GM19463 (cell line): ENCODE data around the gene GNPTG.

Experiments used
- ATAC-seq: cut with Tn5 transposase; IDR thresholded peaks from one replicate; pipeline ENCODE4 v1.9.1; 2021; ENCODE audit warnings: mild to moderate bottlenecking, moderate library complexity; ENCODE audit not compliant: unreplicated experiment

GNPTG gene

GRCh38 chr16:1367486-1368174 is 15.9 kb downstream of the GNPTG start:
- ATAC-seq, result no peak

- ATAC-seq, result no peak
These were observed 19.6 kb downstream of the GNPTG start for GRCh38 chr16:1371054-1371978.

GRCh38 chr16:1372292-1372950 is 20.7 kb downstream of the GNPTG start:
- no peak for ATAC-seq

GRCh38 chr16:1374418-1375297 is 22.9 kb downstream of the GNPTG start:
- ATAC-seq, result no peak

GRCh38 chr16:1375298-1375640 is 23.5 kb downstream of the GNPTG start:
- no peak for ATAC-seq

- ATAC-seq, result no peak
These were observed 24.1 kb downstream of the GNPTG start for GRCh38 chr16:1375741-1376410.

GRCh38 chr16:1377406-1378010 is 25.8 kb downstream of the GNPTG start:
- ATAC-seq, result no peak

GRCh38 chr16:1378087-1378803 is 26.5 kb downstream of the GNPTG start:
- ATAC-seq, result no peak

- ATAC-seq, result no peak
These were observed 27.1 kb downstream of the GNPTG start for GRCh38 chr16:1378804-1379303.

GRCh38 chr16:1379304-1380076 is 27.8 kb downstream of the GNPTG start:
- no peak for ATAC-seq

- no peak for ATAC-seq
These were observed 28.5 kb downstream of the GNPTG start for GRCh38 chr16:1380195-1380594.

- ATAC-seq, result no peak
These were observed 30.1 kb downstream of the GNPTG start for GRCh38 chr16:1381612-1382406.

GRCh38 chr16:1383556-1383955 is 31.8 kb downstream of the GNPTG start:
- no peak for ATAC-seq

GRCh38 chr16:1385232-1385631 is 33.5 kb downstream of the GNPTG start:
- no peak for ATAC-seq

GRCh38 chr16:1387331-1387730 is 35.6 kb downstream of the GNPTG start:
- ATAC-seq, result no peak

GRCh38 chr16:1389762-1390161 is 38.0 kb downstream of the GNPTG start:
- no peak for ATAC-seq

- ATAC-seq, result no peak
These were observed 38.6 kb downstream of the GNPTG start for GRCh38 chr16:1390239-1390779.
